NCI-H2196 treated with DMSO at 0.1 percent for 48 hours (cell line): ENCODE data around the gene DKC1.

Source experiments
- DNase-seq: peaks from one replicate; lab custom pipeline; 2025; ENCODE audit not compliant: unreplicated experiment; lab: John Stamatoyannopoulos, UW

Gene DKC1

GRCh38 chrX:154735695-154736393 is 26.8 kb upstream of the DKC1 start:
- no peak for DNase-seq

- DNase-seq, result no peak
Observed at GRCh38 chrX:154737136-154737535, 25.5 kb upstream of the DKC1 start.

- DNase-seq, result no peak
Observed at GRCh38 chrX:154738011-154738738, 24.5 kb upstream of the DKC1 start.

- no peak for DNase-seq
Observed at GRCh38 chrX:154739952-154740465, 22.7 kb upstream of the DKC1 start.

GRCh38 chrX:154742613-154743012 is 20.1 kb upstream of the DKC1 start:
- DNase-seq, result no peak

- peak; percentile 4 for DNase-seq
Observed at GRCh38 chrX:154748712-154749339, 13.8 kb upstream of the DKC1 start.

GRCh38 chrX:154749856-154750255 is 12.8 kb upstream of the DKC1 start:
- no peak for DNase-seq

- DNase-seq, result no peak
Observed at GRCh38 chrX:154750301-154751202, 12.1 kb upstream of the DKC1 start, which contains the start of gene GAB3. Gene GAB3, minus strand, starts transcription at chrX:154751077. Its CDS starts 52 bp downstream, at chrX:154751025.

- no peak for DNase-seq
Observed at GRCh38 chrX:154751203-154751668, 11.4 kb upstream of the DKC1 start.

- DNase-seq, result no peak
Observed at GRCh38 chrX:154751669-154752271, 10.9 kb upstream of the DKC1 start.

- no peak for DNase-seq
Observed at GRCh38 chrX:154758696-154759095, 4.0 kb upstream of the DKC1 start.

GRCh38 chrX:154761977-154762536 is 607 bp upstream of the DKC1 start:
- DNase-seq, result peak; percentile 19

GRCh38 chrX:154774622-154775021 is 12.0 kb downstream of the DKC1 start:
- no peak for DNase-seq

- no peak for DNase-seq
Observed at GRCh38 chrX:154775419-154776349, 13.0 kb downstream of the DKC1 start.

GRCh38 chrX:154776753-154777152 is 14.1 kb downstream of the DKC1 start:
- DNase-seq, result no peak

- DNase-seq, result no peak
Observed at GRCh38 chrX:154779261-154779660, 16.6 kb downstream of the DKC1 start.

GRCh38 chrX:154780968-154781367 is 18.3 kb downstream of the DKC1 start:
- DNase-seq, result no peak

GRCh38 chrX:154784149-154784995 is 21.7 kb downstream of the DKC1 start:
- DNase-seq, result no peak
